22Rv1 (cell line): ENCODE measurements around the gene ADGRD1.

ENCODE experiments used
- CTCF ChIP-seq: fragments of 450-650 bp; IDR thresholded peaks from 2 replicates; pipeline ENCODE4 v1.5.1; 2017; ENCODE audit warnings: mild to moderate bottlenecking
- ZFX ChIP-seq: fragments of 450-650 bp; IDR thresholded peaks from 2 replicates; pipeline ENCODE4 v1.6.1; 2017; ENCODE audit warnings: antibody characterized with exemption, borderline replicate concordance

DNA sequence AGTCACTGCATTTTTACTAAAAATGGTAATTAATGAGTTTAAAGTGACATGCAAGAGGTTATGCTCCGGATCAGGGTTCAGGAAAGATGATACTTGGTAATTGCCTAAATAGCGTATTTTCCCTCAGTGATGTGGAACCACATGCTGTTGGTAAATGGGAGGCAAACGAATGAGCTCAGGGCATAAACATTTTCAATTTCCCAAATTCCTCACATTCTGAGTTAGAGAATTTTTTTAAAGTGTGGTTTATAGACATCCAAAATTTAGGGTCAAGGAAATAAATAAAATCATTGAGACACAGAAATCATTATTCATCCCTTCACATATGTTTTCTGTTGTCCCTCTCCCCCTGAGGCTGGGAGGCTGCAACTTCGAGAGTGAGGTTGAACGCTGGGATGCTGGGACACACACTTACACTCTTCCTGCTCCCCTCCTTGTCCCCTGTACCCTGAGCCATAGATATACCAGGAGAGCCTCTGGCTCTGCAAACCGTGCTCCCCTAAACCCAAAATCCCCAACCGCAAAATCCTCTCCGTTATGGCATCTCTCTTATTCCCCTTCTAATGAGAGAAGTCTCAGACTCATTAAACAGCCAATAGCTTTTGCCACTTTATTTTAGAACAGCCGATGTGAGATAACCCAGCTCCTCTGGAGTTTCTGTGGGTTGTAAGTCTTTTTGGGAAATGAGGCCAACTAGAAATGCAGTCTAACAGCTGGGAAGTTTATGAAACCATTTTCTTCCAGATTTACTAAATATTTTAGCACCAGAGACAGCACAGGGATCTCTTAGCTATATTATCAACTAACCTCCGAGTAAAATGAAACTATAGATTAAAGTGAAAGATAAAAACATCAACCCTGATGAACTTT is 21.4 kb upstream of the ADGRD1 start:
- TF ChIP-seq CTCF (no peak), ZFX (no peak)
